Activated CD4-positive, CD25-positive, alpha-beta regulatory T cell (primary cell): Measurements from ENCODE around the gene ATP5PO.
A peak's percentile ranks its signal among the peaks of the same experiment; 100 is the strongest.

Experiments
- DNase-seq, 4 experiments: peaks; one replicate each; lab custom pipeline; 2025; lab: John Stamatoyannopoulos, UW

Gene ATP5PO, protein sequence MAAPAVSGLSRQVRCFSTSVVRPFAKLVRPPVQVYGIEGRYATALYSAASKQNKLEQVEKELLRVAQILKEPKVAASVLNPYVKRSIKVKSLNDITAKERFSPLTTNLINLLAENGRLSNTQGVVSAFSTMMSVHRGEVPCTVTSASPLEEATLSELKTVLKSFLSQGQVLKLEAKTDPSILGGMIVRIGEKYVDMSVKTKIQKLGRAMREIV

GRCh38 chr21:33915368-33916199 lies at the start of gene ATP5PO:
Gene ATP5PO, minus strand, starts transcription at chr21:33915804. Its CDS starts 41 bp downstream, at chr21:33915763.
- DNase-seq = peak; percentile 88 to 95 (median 89)

DNA sequence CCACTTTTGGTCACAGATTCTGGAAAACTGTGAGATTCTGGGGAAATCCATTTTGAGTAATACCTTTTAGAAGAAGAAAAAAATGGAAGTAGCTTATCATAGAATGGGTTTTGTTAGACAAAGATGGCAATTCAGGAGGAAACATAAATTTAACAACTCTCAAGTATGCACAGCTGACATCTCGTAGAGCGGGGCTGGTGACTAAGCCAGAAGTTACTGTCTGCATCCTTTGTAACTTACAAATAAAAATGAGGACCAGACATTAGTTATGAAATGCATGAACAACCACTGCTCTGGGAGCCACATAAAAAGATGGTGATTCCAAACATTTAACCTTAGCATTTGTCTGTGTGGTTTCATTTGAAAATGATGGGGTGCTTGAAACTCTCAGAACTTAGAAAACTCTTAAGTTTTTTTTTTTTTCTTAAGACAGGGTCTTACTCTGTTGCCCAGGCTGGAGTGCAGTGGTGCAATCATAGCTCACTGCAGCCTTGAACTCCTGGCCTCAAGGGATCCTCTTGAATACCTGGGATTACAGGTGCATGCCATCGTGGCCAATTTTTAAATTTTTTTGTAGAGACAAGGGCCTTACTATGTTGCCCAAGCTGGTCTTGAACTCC lies 49.2 kb upstream of the ATP5PO start:
- no peak for DNase-seq

- DNase-seq = no peak
Observed at GRCh38 chr21:33963848-33964555, 48.4 kb upstream of the ATP5PO start.

GRCh38 chr21:33962290-33962689 lies 46.7 kb upstream of the ATP5PO start:
- DNase-seq = no peak

GRCh38 chr21:33961061-33961460 lies 45.5 kb upstream of the ATP5PO start:
- DNase-seq = no peak

DNA sequence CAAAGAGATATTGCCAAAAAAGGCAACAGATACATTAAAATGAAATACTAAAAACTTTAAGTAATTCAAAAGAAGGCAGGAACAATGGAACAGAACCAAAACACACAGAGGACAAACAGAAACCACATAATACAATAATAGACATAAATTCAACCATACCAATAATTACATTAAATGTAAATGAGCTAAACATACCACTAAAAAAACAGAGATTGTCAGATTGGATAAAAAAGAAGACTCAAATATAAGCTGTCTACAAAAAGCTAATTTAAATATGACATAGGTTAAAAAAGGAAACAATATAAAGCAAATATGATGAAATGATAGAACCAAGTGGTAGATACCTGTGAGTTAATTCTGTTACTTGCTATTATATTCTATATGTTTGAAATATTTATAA lies 44.1 kb upstream of the ATP5PO start:
- DNase-seq = no peak

DNA sequence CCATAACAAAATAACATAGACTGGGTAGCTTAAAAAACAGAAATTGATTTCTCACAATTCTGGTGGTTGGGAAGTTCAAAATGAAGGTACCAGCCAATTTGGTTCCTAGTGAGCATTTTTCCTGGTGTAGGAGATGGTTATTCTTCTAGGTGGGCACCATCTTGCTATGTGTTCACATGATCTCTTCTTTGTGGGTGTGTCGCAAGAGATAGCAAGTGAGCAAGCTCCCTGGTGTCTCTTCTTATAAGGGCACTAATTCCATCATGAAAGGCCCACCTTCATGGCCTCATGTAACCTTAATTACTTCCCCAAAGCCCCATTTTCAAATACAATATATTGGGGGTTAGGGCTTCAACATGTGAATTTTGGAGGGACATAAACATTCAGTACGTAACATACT lies 38.8 kb upstream of the ATP5PO start:
- no peak for DNase-seq

GRCh38 chr21:33951276-33952178 lies 35.9 kb upstream of the ATP5PO start:
- DNase-seq = no peak

DNA sequence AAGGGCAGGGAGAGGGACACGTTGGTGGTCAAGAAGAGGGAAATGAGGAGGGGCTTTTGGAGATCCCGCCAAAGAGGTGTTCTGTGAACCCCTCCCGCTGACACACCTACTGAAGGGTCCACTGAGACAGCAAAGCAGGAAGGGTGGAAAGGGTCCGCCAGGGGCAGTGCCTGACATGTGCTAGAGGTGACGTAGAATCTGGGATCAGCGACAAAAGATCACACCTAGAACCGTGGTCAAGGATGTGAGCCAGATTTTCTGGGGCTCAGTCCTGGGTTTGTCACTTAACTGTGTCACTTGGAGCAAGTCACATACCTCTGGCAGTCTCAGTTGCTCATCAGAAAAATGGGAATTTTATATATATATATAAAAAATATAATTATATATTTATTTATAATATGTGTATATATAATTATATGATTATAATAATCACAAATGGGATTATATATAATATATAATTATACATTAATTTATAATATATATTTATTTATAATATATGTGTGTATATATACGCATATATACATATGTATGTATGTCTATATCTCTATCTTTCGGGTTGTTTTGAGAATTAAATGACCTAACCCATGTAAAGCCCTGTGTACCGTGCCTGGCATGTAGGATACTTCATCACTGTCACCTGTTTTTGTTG lies 35.0 kb upstream of the ATP5PO start:
- DNase-seq = no peak

GRCh38 chr21:33949516-33950430 lies 34.2 kb upstream of the ATP5PO start:
- DNase-seq = peak in 2 of 4 experiments; percentile 15 to 16

GRCh38 chr21:33948951-33949444 lies 33.4 kb upstream of the ATP5PO start:
- no peak for DNase-seq

DNA sequence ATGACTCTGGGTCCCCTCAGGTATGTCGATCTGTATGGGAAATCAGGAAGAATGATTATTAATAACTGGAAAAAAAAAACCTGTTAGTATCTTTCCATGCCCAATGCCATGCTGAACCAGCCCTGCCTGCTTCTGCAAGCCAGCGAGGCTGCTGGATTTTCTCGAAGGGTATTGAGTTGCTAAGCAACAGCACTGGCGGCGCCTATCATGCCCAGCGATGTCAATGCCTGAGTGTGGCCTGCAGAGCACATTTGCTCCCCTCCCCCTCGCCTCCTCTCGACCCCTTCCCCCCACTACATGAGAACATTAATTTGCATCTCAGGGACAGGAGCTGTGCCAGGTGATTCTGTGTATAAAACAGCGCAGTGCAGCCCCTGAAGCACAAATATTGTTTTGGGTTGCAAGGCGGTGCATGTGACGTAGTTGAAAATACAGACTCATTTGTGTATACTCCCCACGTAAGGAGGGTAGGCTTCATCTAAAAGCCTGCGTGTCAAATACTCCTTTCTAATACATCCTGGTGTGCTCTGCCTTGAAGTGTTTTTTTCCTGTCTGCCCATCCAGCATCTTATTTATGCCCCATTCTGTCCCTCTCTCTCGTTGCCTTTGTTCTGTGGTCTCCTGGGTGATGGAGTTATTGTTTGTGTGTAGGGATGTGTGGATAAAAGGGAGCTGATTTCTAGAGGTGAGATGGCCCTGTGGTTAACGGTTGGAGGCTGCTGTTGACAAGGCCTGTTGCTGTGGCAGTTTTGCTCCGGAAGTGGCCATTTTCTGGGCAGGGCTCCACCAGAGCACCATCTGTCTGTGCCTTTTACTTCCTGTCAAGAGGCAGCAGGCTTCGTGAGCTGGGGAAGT lies 32.7 kb upstream of the ATP5PO start:
- peak; percentile 37 to 73 (median 61) for DNase-seq

DNA sequence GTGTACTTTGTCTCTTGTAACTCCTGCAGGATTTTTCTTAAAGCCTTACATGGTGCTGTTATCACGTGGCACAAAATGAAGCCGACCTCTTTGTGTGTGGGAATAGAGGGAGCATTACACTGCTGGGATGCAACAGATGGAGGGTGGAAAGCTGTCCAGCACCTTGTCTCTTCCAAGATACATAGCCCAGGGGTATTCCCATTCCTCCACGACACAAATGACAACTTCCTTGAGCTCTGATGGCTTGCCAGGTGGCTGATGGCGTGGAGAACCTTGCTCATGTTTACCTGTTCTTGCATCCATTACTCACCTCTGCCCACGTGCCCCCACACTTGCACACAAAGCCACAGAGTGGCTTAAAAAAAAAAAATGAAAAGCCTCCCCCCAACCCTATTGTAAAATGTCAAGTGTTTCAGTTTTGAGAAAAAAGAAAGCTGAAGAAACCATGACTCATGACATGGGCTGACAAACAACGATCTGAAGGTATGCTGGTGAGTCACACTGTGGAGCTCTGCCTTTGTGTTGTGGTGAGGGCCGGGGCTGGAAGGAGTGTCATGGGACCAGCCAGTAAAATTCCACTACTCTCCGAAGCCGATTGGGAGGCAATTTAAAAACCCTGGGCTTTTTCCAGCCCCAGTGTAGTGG lies 32.0 kb upstream of the ATP5PO start:
- peak; percentile 62 to 76 (median 72) for DNase-seq

- DNase-seq = no peak
Observed at GRCh38 chr21:33945652-33946270, 30.2 kb upstream of the ATP5PO start.

- no peak for DNase-seq
Observed at GRCh38 chr21:33944185-33944763, 28.7 kb upstream of the ATP5PO start.

- DNase-seq = no peak
Observed at GRCh38 chr21:33943293-33943692, 27.7 kb upstream of the ATP5PO start.

DNA sequence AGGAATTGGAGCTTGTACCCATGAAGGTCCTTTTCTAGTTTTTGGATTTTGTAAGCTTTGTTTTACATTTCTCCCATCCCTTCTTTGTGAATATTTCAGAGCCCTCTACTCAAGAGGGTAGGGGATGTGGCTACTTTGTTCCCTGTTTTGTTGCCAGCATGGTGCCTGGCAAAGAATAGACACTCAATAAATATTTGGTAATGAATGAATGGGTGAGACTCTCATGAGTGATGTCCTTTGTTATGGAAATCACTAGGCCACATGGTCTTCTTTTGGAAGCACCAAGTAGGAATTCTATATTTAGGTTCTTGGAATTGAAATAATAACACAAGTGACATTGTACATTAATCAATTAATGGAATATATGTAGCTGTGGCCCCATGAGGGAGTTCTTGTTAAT lies 26.8 kb upstream of the ATP5PO start:
- no peak for DNase-seq
